K562 (cell line): ENCODE measurements around the gene CCDC160. TPM values are rescaled to one million over a fixed set of nuclear protein-coding genes. Genes with fewer than 3 reads are reported as not detected.

Experiments
- ATAC-seq: fragments of 200-7000 bp; cut with Tn5 transposase; 3 replicates; pipeline ENCODE4 v1.9.1; 2020; ENCODE audit warnings: moderate library complexity
- BruUV-seq: library from RNA; stranded (reverse); fragments of 400-500 nt; replicated peaks from 2 replicates; lab custom pipeline; 2021; lab: Mats Ljungman, UMichigan
- CTCF ChIA-PET: fragments of 300-600 bp; formaldehyde crosslinking; extraction: SDS; loops from one replicate; lab custom pipeline; 2021; ENCODE audit warnings: low intra/inter-chr PET ratio; lab: Yijun Ruan, JAX
- POLR2A ChIA-PET: fragments of 300-600, 350-650 bp; sonication (Branson Sonifier 250); formaldehyde crosslinking; extraction: SDS; loops from one replicate; lab custom pipeline; 2021; ENCODE audit warnings: antibody characterized with exemption, inconsistent platforms; lab: Yijun Ruan, JAX
- DNase-seq, 4 experiments: peaks; one replicate each; pipeline versions ENCODE4 v3.0.0 to v3.0.0-alpha.2; 2011 to 2018; ENCODE audit warnings: low spot score in 3 of 4, mixed read lengths in 3 of 4; ENCODE audit errors: extremely low read depth in 1 of 4
- FAIRE-seq: peaks from 2 replicates; lab custom pipeline; 2011; peaks lifted over from hg19 to GRCh38; lab: Jason Lieb, UNC
- H2AFZ ChIP-seq: 2 replicates; pipeline ENCODE4 v1.6.0; 2011; ENCODE audit warnings: low read depth, low read length, control low read depth, inconsistent platforms
- H3K27ac ChIP-seq: fragments of 200-600 bp; 3 replicates; pipeline ENCODE4 v1.8.0; 2011; ENCODE audit warnings: low read depth, mild to moderate bottlenecking, control low read depth, inconsistent platforms, low read length, moderate library complexity, mixed read lengths; ENCODE audit errors: extremely low read depth
- H3K27me3 ChIP-seq, 2 experiments: fragments of 300-600 bp in 1 of 2; 2 replicates in 1 of 2; 3 replicates in 1 of 2; pipeline versions ENCODE4 v1.6.0 to v1.8.0; 2011; ENCODE audit warnings: inconsistent platforms in 2 of 2, low read length in 2 of 2, mild to moderate bottlenecking in 1 of 2, mixed read lengths in 1 of 2, moderate library complexity in 1 of 2; ENCODE audit not compliant: control insufficient read depth in 2 of 2, insufficient read depth in 2 of 2
- H3K36me3 ChIP-seq: fragments of 300-600 bp; 3 replicates; pipeline ENCODE4 v1.8.0; 2011; ENCODE audit warnings: mild to moderate bottlenecking, low read length, inconsistent platforms; ENCODE audit not compliant: control insufficient read depth, insufficient read depth
- H3K4me1 ChIP-seq, 2 experiments: fragments of 200-600 bp in 1 of 2; replicated peaks in 1 of 2; 2 replicates in 1 of 2; 3 replicates in 1 of 2; pipeline versions ENCODE4 v1.5.1 to v1.8.0; 2011; ENCODE audit warnings: inconsistent platforms in 2 of 2, low read length in 2 of 2, mild to moderate bottlenecking in 1 of 2, mixed read lengths in 1 of 2, moderate library complexity in 1 of 2; ENCODE audit not compliant: control insufficient read depth in 2 of 2, insufficient read depth in 2 of 2
- H3K4me2 ChIP-seq: 2 replicates; pipeline ENCODE4 v1.6.1; 2011; ENCODE audit warnings: low read length, control low read depth, inconsistent platforms, mixed read lengths; ENCODE audit not compliant: insufficient read depth
- H3K4me3 ChIP-seq: fragments of 200-600 bp; sonication (generic), shearing (Covaris generic); 2 replicates; pipeline ENCODE4 v1.5.1; 2016; ENCODE audit warnings: control low read depth, inconsistent platforms
- H3K79me2 ChIP-seq: fragments of 200-600 bp; 3 replicates; pipeline ENCODE4 v1.8.0; 2011; ENCODE audit warnings: low read length, inconsistent platforms; ENCODE audit not compliant: control insufficient read depth, insufficient read depth
- H3K9ac ChIP-seq, 2 experiments: 2 replicates each; pipeline versions ENCODE4 v1.6.0 to v1.6.1; 2011; ENCODE audit warnings: low read depth in 2 of 2, low read length in 2 of 2, control low read depth in 1 of 2, inconsistent platforms in 1 of 2, mild to moderate bottlenecking in 1 of 2, mixed read lengths in 1 of 2; ENCODE audit not compliant: insufficient read depth in 1 of 2
- H3K9me1 ChIP-seq: one replicate; pipeline ENCODE4 v1.6.0; 2011; ENCODE audit warnings: inconsistent platforms, mild to moderate bottlenecking, low read length, moderate library complexity; ENCODE audit not compliant: control insufficient read depth, insufficient read depth
- H3K9me3 ChIP-seq: replicated peaks from 2 replicates; pipeline ENCODE4 v1.5.1; 2011; ENCODE audit warnings: low read depth, low read length, inconsistent platforms; ENCODE audit not compliant: control insufficient read depth, insufficient read depth
- H4K20me1 ChIP-seq: replicated peaks from 2 replicates; pipeline ENCODE4 v1.6.1; 2011; ENCODE audit warnings: low read length, inconsistent platforms, mixed read lengths; ENCODE audit not compliant: control insufficient read depth, insufficient read depth
- FIP1L1 ChIP-seq: fragments of 200-400 bp; formaldehyde crosslinking; IDR thresholded peaks from 2 replicates; pipeline ENCODE4 v1.6.1; 2018; ENCODE audit warnings: mild to moderate bottlenecking, low read depth, low read length; ENCODE audit not compliant: poor library complexity, severe bottlenecking
- FOXK2 ChIP-seq, 2 experiments: fragments of 450-650 bp; IDR thresholded peaks in 1 of 2; conservative IDR thresholded peaks in 1 of 2; 2 replicates each; pipeline ENCODE4 v1.6.1; 2016; ENCODE audit warnings: low read depth in 2 of 2, mild to moderate bottlenecking in 1 of 2
- HDAC6 ChIP-seq: IDR thresholded peaks from 2 replicates; pipeline ENCODE4 v1.6.1; 2012; ENCODE audit warnings: low read depth, mild to moderate bottlenecking, control low read depth, inconsistent platforms, low read length, moderate library complexity
- MAZ ChIP-seq, 2 experiments: fragments of 450-650 bp in 1 of 2; sonication (generic) in 1 of 2; formaldehyde crosslinking; IDR thresholded peaks in 1 of 2; conservative IDR thresholded peaks in 1 of 2; 2 replicates each; pipeline versions ENCODE4 v1.4.0 to v1.5.0; 2020; ENCODE audit warnings: mild to moderate bottlenecking in 1 of 2, missing genetic modification reagents in 1 of 2
- MEF2A ChIP-seq: IDR thresholded peaks from 2 replicates; pipeline ENCODE4 v1.6.1; 2011; ENCODE audit warnings: low read depth, mild to moderate bottlenecking, low read length, moderate library complexity; ENCODE audit not compliant: control insufficient read depth
- NR2C1 ChIP-seq, 2 experiments: fragments of 450-650 bp; IDR thresholded peaks; 2 replicates each; pipeline ENCODE4 v1.6.1; 2017; ENCODE audit warnings: mild to moderate bottlenecking in 2 of 2, antibody characterized with exemption in 1 of 2, inconsistent platforms in 1 of 2, missing compliant biosample characterization in 1 of 2, missing genetic modification characterization in 1 of 2
- PPARD ChIP-seq: fragments of 250-450 bp; sonication (Bioruptor Pico); IDR thresholded peaks from 2 replicates; pipeline ENCODE4 v1.8.0; 2022; ENCODE audit warnings: inconsistent platforms, mild to moderate bottlenecking, moderate library complexity
- RAD51 ChIP-seq: fragments of 450-650 bp; IDR thresholded peaks from 2 replicates; pipeline ENCODE4 v1.7.1; 2016; ENCODE audit warnings: low read depth, mild to moderate bottlenecking, borderline replicate concordance
- TAF15 ChIP-seq: fragments of 200-400 bp; formaldehyde crosslinking; IDR thresholded peaks from 2 replicates; pipeline ENCODE4 v1.6.1; 2017; ENCODE audit warnings: mild to moderate bottlenecking, low read depth, low read length, moderate library complexity
- TBP ChIP-seq: optimal IDR thresholded peaks from 2 replicates; pipeline ENCODE3; 2011; ENCODE audit warnings: low read depth, low read length, improper control_type of control experiment
- UBTF ChIP-seq, 2 experiments: IDR thresholded peaks; 2 replicates each; pipeline ENCODE4 v1.6.1; 2012; ENCODE audit warnings: improper control_type of control experiment in 2 of 2, low read depth in 2 of 2, low read length in 2 of 2, borderline replicate concordance in 1 of 2
- WHSC1 ChIP-seq: IDR thresholded peaks from one replicate; pipeline ENCODE4 v1.6.1; 2012; ENCODE audit warnings: low read length, control low read depth, inconsistent platforms
- ZFP30 ChIP-seq: fragments of 250-450 bp; sonication (Bioruptor Pico); IDR thresholded peaks from 2 replicates; pipeline ENCODE4 v1.8.0; 2022; ENCODE audit warnings: moderate library complexity, mild to moderate bottlenecking, inconsistent platforms, borderline replicate concordance
- ZNF175 ChIP-seq: fragments of 200-800 bp; sonication (Bioruptor generic); IDR thresholded peaks from 2 replicates; pipeline ENCODE4 v1.6.1; 2016; ENCODE audit warnings: low read depth, mild to moderate bottlenecking, missing genetic modification characterization, missing compliant biosample characterization
- ZNF586 ChIP-seq: fragments of 450-650 bp; formaldehyde crosslinking; conservative IDR thresholded peaks from 2 replicates; pipeline ENCODE4 v1.4.0; 2020; ENCODE audit warnings: mild to moderate bottlenecking, moderate library complexity
- WGBS: fragments of 100-300 bp; shearing (Covaris generic); methylation state at CpG from one replicate; pipeline ENCODE4 v1.1.6; 2016; ENCODE audit warnings: low coverage, mixed read lengths; ENCODE audit not compliant: insufficient coverage; ENCODE audit errors: missing lambda C conversion rate; 5-methylcytosine and 5-hydroxymethylcytosine counted together
- in situ Hi-C: fragments of 300-500 bp; cut with MboI; formaldehyde crosslinking; loops from 4 replicates; pipeline ENCODE4 v1.15.0; 2018; ENCODE audit warnings: inconsistent platforms, mixed read lengths
- intact Hi-C: fragments of 100-400 bp; cut with micrococcal nuclease; formaldehyde crosslinking; loops from 2 replicates; pipeline ENCODE4 v1.14.2; 2022
- polyA plus RNA-seq, 8 experiments: library from polyadenylated mRNA; depleted of rRNA in 4 of 8; stranded (reverse) in 5 of 8; unstranded in 3 of 8; fragments of >200 nt; fragmentation: Nextera tagmentation in 2 of 8; fragmentation: Illumina TruSeq in 1 of 8; extraction: Ambion mirVana in 2 of 8; extraction: Trizol in 1 of 8; gene quantifications; 2 replicates each; pipeline versions ENCODE4 v1.2.1 to v1.2.3, GENCODE V29; 2011 to 2014; ENCODE audit warnings: inconsistent platforms in 1 of 8, missing spikeins in 1 of 8
- total RNA-seq, 7 experiments: library from RNA; depleted of rRNA in 6 of 7; stranded (reverse); fragments of >200 nt in 6 of 7; fragmentation: Illumina TruSeq in 2 of 7; extraction: Trizol in 2 of 7; gene quantifications; 2 replicates each; pipeline versions ENCODE4 v1.2.1 to v1.2.3, GENCODE V29; 2011 to 2021; ENCODE audit warnings: low replicate concordance in 1 of 7
- TF ChIP-seq, protein P1 (sequence below): sonication (generic); formaldehyde crosslinking; IDR thresholded peaks from 2 replicates; pipeline ENCODE4 v1.8.1; 2022; ENCODE audit warnings: missing genetic modification reagents
- TF ChIP-seq, protein P2 (sequence below): IDR thresholded peaks from 2 replicates; pipeline ENCODE4 v1.6.1; 2014; ENCODE audit warnings: antibody characterized with exemption

Gene CCDC160
- total and polyA plus RNA-seq, 9 of the 15 experiments (the other 6 are each of a cell fraction or from before 2014, with no cell fraction given) = not detected

DNA sequence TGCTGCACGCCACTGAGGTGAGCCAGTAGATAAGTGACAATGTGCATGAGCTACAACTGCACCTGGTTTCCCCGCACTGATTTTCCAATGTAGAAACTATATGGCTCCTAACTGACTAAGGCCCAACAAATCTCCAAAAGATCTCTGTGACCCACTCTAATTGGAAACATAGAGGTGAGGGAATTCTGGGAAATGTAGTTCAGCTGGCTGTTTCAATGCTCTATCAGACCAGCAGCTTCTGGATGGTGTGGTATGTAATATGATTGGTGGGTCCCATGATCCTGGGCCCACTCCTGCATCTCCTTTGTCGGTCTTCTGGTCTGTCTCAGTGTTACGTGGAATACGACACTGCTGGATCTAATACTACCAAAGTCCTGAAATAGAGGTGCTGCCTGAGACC lies 18.6 kb downstream of the CCDC160 start:
- no peak for DNase-seq
- in situ Hi-C loops (no loop called here), intact Hi-C loops (loop anchor here (10.0 kb wide), 1 partner anchor 461 kb away; no protein-coding TSS in a partner anchor)
- no peak for ATAC-seq
- Histone ChIP-seq H3K9me1 (no peaks in the 10 kb centered on the region), H3K4me3 (no peak overlapping the region), H3K9me3 (no peaks in the 10 kb centered on the region), H3K27ac (no peak overlapping the region), H3K9ac (no peak overlapping the region), H3K4me2 (no peak overlapping the region), H3K36me3 (no peaks in the 10 kb centered on the region), H3K79me2 (no peaks in the 10 kb centered on the region), H2AFZ (no peak overlapping the region), H4K20me1 (no peaks in the 10 kb centered on the region), H3K4me1 (no peaks in the 10 kb centered on the region), H3K27me3 (no peaks in the 10 kb centered on the region)
- no peak for FAIRE-seq
- WGBS = 2% methylated on average over 5 of the region's 5 CpGs
- no TSS peak for BruUV-seq
- ChIA-PET POLR2A (interaction anchor here (1.1 kb wide), 1 partner anchor 26 kb away, joined by 4 read pairs; no protein-coding TSS in a partner anchor), CTCF (no interaction called here)
- TF ChIP-seq NR2C1 (IDR thresholded peaks at IDR 0.05) = no peak
- peak; percentile 34; the same call in 1 of the 2 replicates for TF ChIP-seq NR2C1 (tag; IDR thresholded peaks at IDR 0.05)
- TF ChIP-seq ZNF586 (CRISPR knock-in tag) = no peak
- no peak for TF ChIP-seq TAF15
- no peak for TF ChIP-seq FOXK2 (conservative IDR thresholded peaks at IDR 0.05 in 1 of 2, IDR thresholded peaks at IDR 0.05 in 1 of 2; ENCODE audit: low read depth in 2 of 2)
- TF ChIP-seq ZFP30 (CRISPR knock-in tag) = no peak
- TF ChIP-seq, protein P1, sequence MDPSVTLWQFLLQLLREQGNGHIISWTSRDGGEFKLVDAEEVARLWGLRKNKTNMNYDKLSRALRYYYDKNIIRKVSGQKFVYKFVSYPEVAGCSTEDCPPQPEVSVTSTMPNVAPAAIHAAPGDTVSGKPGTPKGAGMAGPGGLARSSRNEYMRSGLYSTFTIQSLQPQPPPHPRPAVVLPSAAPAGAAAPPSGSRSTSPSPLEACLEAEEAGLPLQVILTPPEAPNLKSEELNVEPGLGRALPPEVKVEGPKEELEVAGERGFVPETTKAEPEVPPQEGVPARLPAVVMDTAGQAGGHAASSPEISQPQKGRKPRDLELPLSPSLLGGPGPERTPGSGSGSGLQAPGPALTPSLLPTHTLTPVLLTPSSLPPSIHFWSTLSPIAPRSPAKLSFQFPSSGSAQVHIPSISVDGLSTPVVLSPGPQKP (CRISPR knock-in tag) = no peak
- TF ChIP-seq UBTF (IDR thresholded peaks at IDR 0.05; ENCODE audit: borderline replicate concordance in 1 of 2, low read depth in 2 of 2, low read length in 2 of 2) = no peak
- no peak for TF ChIP-seq FIP1L1
- TF ChIP-seq PPARD (CRISPR knock-in tag) = no peak
- no peak for TF ChIP-seq TBP
- no peak for TF ChIP-seq RAD51
- no peak for TF ChIP-seq HDAC6
- TF ChIP-seq, protein P2, sequence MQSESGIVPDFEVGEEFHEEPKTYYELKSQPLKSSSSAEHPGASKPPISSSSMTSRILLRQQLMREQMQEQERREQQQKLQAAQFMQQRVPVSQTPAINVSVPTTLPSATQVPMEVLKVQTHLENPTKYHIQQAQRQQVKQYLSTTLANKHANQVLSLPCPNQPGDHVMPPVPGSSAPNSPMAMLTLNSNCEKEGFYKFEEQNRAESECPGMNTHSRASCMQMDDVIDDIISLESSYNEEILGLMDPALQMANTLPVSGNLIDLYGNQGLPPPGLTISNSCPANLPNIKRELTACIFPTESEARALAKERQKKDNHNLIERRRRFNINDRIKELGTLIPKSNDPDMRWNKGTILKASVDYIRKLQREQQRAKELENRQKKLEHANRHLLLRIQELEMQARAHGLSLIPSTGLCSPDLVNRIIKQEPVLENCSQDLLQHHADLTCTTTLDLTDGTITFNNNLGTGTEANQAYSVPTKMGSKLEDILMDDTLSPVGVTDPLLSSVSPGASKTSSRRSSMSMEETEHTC = no peak
- no peak for TF ChIP-seq MAZ (CRISPR knock-in tag; conservative IDR thresholded peaks at IDR 0.05 in 1 of 2, IDR thresholded peaks at IDR 0.05 in 1 of 2)
- TF ChIP-seq WHSC1 = no peak
- TF ChIP-seq MEF2A = no peak
- no peak for TF ChIP-seq ZNF175 (CRISPR knock-in tag)
